SH-SY5Y (cell line): ENCODE results near the gene TMED7.

Source experiments
- GATA2 ChIP-seq: IDR thresholded peaks from 2 replicates; pipeline ENCODE4 v1.6.1; 2011; ENCODE audit warnings: mild to moderate bottlenecking, low read depth, low read length
- GATA3 ChIP-seq: IDR thresholded peaks from 2 replicates; pipeline ENCODE4 v1.6.1; 2011; ENCODE audit warnings: low read depth, mild to moderate bottlenecking, low read length, moderate library complexity

- TF ChIP-seq GATA3: no peak
- no peak for TF ChIP-seq GATA2
Measured at GRCh38 chr5:115611873-115612272, 14.0 kb downstream of the TMED7 start.
